ENCODE measurements around the gene UBR3. TPM values are rescaled to one million over a fixed set of nuclear protein-coding genes. Genes with fewer than 3 reads are reported as not detected.
"Not testable (repeated sequence)": the region's sequence is repeated elsewhere in the genome, so short reads cannot be mapped to it uniquely, and the experiment has no call there.

The UBR3 gene
- total and polyA plus RNA-seq, 12 donors: 21.0 to 146 (median 115) TPM

DNA sequence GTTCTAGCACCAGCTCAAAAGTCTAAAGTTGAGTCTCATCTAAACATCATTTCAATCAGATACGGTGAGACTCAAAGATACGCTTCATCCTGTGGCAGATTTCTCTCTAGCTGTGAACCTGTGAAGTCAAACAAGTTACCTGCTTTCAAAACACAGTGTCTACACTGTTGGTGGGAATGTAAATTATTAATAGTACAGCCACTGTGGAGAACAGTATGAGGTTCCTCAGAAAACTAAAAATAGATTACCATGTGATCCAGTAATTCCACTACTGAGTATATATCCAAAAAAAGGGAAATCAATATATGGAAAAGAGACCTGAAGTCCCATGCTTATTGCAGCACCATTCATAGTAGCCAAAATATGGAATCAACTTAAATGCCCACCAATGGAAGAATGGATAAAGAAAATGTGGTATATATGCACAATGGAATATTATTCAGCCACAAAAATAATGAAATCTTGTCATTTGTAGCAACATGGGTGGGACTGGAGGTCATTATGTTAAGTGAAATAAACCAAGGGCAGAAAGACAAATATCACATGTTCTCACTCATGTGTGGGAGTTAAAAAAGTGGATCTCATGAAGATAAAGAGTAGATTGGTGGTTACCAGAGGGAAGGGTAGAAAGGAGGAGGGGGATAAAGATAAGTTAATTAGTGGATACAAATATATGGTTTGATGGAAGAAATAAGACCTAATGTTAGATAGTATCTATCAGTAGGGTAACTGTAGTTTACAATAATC, 11.7 kb downstream of the UBR3 start:
- H3K4me3 ChIP-seq: no peak overlapping the region
- peaks cover 0 to 15% (median 0%) of the 10 kb centered on the region in 9 donors for H3K36me3 ChIP-seq
- ATAC-seq (peak in 7 of 8 donors; percentile 49 to 82 (median 64)), DNase-seq (no peak)
- peaks cover 10 to 71% (median 50%) of the 10 kb centered on the region in 9 donors for H3K4me1 ChIP-seq
- TF ChIP-seq, protein P1, sequence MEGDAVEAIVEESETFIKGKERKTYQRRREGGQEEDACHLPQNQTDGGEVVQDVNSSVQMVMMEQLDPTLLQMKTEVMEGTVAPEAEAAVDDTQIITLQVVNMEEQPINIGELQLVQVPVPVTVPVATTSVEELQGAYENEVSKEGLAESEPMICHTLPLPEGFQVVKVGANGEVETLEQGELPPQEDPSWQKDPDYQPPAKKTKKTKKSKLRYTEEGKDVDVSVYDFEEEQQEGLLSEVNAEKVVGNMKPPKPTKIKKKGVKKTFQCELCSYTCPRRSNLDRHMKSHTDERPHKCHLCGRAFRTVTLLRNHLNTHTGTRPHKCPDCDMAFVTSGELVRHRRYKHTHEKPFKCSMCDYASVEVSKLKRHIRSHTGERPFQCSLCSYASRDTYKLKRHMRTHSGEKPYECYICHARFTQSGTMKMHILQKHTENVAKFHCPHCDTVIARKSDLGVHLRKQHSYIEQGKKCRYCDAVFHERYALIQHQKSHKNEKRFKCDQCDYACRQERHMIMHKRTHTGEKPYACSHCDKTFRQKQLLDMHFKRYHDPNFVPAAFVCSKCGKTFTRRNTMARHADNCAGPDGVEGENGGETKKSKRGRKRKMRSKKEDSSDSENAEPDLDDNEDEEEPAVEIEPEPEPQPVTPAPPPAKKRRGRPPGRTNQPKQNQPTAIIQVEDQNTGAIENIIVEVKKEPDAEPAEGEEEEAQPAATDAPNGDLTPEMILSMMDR (IDR thresholded peaks at IDR 0.05): no peak
- H3K9me3 ChIP-seq: no peaks in the 10 kb centered on the region
- intact Hi-C loops (cut with DNase I): no loop called here
- H3K27me3 ChIP-seq: no peaks in the 10 kb centered on the region
- 63 to 78% methylated on average over 2 of the region's 2 CpGs for WGBS, 2 donors
- peak overlapping the region in 5 of 10 donors; percentile 10 to 72 (median 44) for H3K27ac ChIP-seq

DNA sequence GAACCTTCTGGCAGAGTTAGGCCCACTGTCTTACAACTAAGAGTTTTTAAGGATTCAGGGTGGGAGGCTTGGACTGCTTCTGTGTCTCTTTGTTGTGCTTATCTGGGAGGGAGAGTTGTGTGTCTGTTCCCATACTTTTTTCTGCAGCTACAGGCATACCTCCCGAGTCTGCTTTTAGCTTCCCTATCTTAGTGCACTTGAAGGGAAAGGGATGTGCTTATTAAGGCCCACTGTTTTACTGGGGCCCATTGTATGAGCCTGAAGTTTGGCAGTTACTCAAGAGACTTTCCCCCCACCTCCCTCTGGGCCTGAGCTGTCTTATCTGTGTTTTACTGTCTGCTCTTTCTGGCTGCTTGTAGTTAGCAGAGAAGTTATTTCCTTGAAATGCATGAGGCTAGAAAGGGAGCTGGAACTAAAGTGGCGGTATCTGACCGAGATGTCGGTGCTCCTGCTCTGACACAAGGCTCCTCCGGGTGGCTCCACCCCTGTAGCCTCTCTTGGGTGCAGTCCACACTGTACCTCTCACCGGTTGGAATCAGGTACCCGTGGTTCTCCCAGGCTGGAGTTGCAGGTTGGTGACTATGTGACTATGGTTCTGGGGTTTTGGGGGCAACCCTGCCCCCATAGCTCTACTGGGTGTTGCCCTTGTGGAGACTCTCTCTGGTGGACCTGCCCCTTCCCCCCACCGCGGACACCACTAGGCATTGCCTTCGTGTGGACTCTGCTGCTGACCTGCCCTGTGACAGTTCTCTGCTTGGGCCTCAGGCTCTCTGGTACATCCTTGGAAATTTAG, 12.9 kb downstream of the UBR3 start:
- WGBS, 2 donors: 27 to 28% methylated on average over 10 of the region's 10 CpGs
- peak in 1 of 2 donors; percentile 36 for DNase-seq
- TF ChIP-seq, protein P1 (IDR thresholded peaks at IDR 0.05): no peak
- Histone ChIP-seq H3K27ac (peak overlapping the region in 9 of 10 donors; percentile 26 to 72 (median 51)), H3K27me3 (no peaks in the 10 kb centered on the region), H3K36me3 (peaks cover 0 to 15% (median 0%) of the 10 kb centered on the region in 9 donors), H3K4me3 (peak overlapping the region in 4 of 10 donors; percentile 4 to 15 (median 6)), H3K4me1 (peaks cover 10 to 64% (median 43%) of the 10 kb centered on the region in 9 donors), H3K9me3 (no peaks in the 10 kb centered on the region)
- intact Hi-C loops (cut with DNase I): no loop called here
- peak; percentile 35 to 79 (median 68) for ATAC-seq

DNA sequence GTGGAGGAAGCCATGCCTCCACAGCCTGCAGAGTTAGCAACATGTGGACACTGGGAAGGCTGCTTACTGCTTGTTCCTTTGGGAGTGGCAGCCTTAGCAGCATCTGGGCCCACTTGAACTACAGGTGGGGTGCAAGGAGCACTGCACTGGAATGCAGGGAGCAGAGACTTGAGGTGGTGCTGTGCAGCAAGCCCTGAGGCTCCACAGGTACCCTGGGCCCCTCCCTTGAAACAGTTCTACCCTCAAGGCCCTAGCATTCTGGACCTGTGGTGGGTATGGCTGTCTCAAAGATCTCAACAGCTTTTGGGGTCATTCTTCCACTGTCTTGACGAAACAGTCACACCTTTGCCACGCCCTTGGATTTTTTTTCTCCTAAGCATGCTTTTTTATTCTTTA, 13.5 kb downstream of the UBR3 start:
- no peaks in the 10 kb centered on the region for H3K9me3 ChIP-seq
- H3K27me3 ChIP-seq: no peaks in the 10 kb centered on the region
- peak in 3 of 8 donors; percentile 29 to 36 (median 31) for ATAC-seq
- peak overlapping the region in 7 of 10 donors; percentile 27 to 72 (median 58) for H3K27ac ChIP-seq
- 89 to 98% methylated on average over 2 of the region's 2 CpGs for WGBS, 2 donors
- intact Hi-C loops (cut with DNase I): no loop called here
- DNase-seq: no peak
- TF ChIP-seq, protein P1 (IDR thresholded peaks at IDR 0.05): no peak
- peaks cover 0 to 15% (median 0%) of the 10 kb centered on the region in 9 donors for H3K36me3 ChIP-seq
- peak overlapping the region in 2 of 10 donors; percentile 5 to 15 for H3K4me3 ChIP-seq
- peaks cover 10 to 58% (median 45%) of the 10 kb centered on the region in 9 donors for H3K4me1 ChIP-seq

- DNase-seq; intact Hi-C loops (cut with DNase I); H3K27me3 ChIP-seq; ATAC-seq; H3K9me3 ChIP-seq; H3K4me3 ChIP-seq: not testable (repeated sequence)
- H3K27ac ChIP-seq: peak overlapping the region in 2 of 10 donors; percentile 37 to 69
- H3K4me1 ChIP-seq: peaks cover 10 to 62% (median 45%) of the 10 kb centered on the region in 9 donors
- WGBS, 2 donors: 89 to 96% methylated on average over 9 to 21 of the region's 24 CpGs
- peaks cover 0 to 15% (median 0%) of the 10 kb centered on the region in 9 donors for H3K36me3 ChIP-seq
Measured at GRCh38 chr2:169841625-169842024, 14.4 kb downstream of the UBR3 start.

All from heart right ventricle (tissue), 16 donors.